ENCODE data around the gene ADAMTS6.

Gene ADAMTS6

GRCh38 chr5:65264420-65264819 is 217.3 kb downstream of the ADAMTS6 start:
- TF ChIP-seq CTCF (IDR thresholded peaks at IDR 0.05) (no peak), ZFX (IDR thresholded peaks at IDR 0.05; ENCODE audit: borderline replicate concordance) (no peak)

GRCh38 chr5:65263321-65263720 is 218.4 kb downstream of the ADAMTS6 start:
- H3K27ac ChIP-seq, result no peak overlapping the region
- TF ChIP-seq CTCF (IDR thresholded peaks at IDR 0.05) (no peak), ZFX (IDR thresholded peaks at IDR 0.05; ENCODE audit: borderline replicate concordance) (no peak)

More at GRCh38 chr5:65264420-65264819, 217.3 kb downstream of the ADAMTS6 start:
- H3K27ac ChIP-seq, result no peak overlapping the region

- no peak overlapping the region for H3K27ac ChIP-seq
- TF ChIP-seq CTCF (IDR thresholded peaks at IDR 0.05) (no peak), ZFX (IDR thresholded peaks at IDR 0.05; ENCODE audit: borderline replicate concordance) (no peak)
Measured at GRCh38 chr5:65262649-65263059, 219.1 kb downstream of the ADAMTS6 start.

- no peak for TF ChIP-seq CTCF (IDR thresholded peaks at IDR 0.05)
- TF ChIP-seq ZFX (IDR thresholded peaks at IDR 0.05; ENCODE audit: borderline replicate concordance), result no peak
- no peak overlapping the region for H3K27ac ChIP-seq
Measured at GRCh38 chr5:65262096-65262495, 219.6 kb downstream of the ADAMTS6 start.

GRCh38 chr5:65261499-65261898 is 220.2 kb downstream of the ADAMTS6 start:
- H3K27ac ChIP-seq, result no peak overlapping the region
- TF ChIP-seq CTCF (IDR thresholded peaks at IDR 0.05) (no peak), ZFX (IDR thresholded peaks at IDR 0.05; ENCODE audit: borderline replicate concordance) (no peak)

GRCh38 chr5:65255294-65255693 is 226.4 kb downstream of the ADAMTS6 start:
- H3K27ac ChIP-seq, result no peak overlapping the region
- TF ChIP-seq ZFX (IDR thresholded peaks at IDR 0.05; ENCODE audit: borderline replicate concordance), result no peak
- no peak for TF ChIP-seq CTCF (IDR thresholded peaks at IDR 0.05)

GRCh38 chr5:65252977-65253376 is 228.7 kb downstream of the ADAMTS6 start:
- no peak overlapping the region for H3K27ac ChIP-seq
- TF ChIP-seq CTCF (IDR thresholded peaks at IDR 0.05) (no peak), ZFX (IDR thresholded peaks at IDR 0.05; ENCODE audit: borderline replicate concordance) (no peak)

Measured in 22Rv1 (cell line).